ENCODE data around the gene FBLN1.
"Not testable (repeated sequence)": the region's sequence is repeated elsewhere in the genome, so short reads cannot be mapped to it uniquely, and the experiment has no call there.

Gene FBLN1, protein sequence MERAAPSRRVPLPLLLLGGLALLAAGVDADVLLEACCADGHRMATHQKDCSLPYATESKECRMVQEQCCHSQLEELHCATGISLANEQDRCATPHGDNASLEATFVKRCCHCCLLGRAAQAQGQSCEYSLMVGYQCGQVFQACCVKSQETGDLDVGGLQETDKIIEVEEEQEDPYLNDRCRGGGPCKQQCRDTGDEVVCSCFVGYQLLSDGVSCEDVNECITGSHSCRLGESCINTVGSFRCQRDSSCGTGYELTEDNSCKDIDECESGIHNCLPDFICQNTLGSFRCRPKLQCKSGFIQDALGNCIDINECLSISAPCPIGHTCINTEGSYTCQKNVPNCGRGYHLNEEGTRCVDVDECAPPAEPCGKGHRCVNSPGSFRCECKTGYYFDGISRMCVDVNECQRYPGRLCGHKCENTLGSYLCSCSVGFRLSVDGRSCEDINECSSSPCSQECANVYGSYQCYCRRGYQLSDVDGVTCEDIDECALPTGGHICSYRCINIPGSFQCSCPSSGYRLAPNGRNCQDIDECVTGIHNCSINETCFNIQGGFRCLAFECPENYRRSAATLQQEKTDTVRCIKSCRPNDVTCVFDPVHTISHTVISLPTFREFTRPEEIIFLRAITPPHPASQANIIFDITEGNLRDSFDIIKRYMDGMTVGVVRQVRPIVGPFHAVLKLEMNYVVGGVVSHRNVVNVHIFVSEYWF

DNA sequence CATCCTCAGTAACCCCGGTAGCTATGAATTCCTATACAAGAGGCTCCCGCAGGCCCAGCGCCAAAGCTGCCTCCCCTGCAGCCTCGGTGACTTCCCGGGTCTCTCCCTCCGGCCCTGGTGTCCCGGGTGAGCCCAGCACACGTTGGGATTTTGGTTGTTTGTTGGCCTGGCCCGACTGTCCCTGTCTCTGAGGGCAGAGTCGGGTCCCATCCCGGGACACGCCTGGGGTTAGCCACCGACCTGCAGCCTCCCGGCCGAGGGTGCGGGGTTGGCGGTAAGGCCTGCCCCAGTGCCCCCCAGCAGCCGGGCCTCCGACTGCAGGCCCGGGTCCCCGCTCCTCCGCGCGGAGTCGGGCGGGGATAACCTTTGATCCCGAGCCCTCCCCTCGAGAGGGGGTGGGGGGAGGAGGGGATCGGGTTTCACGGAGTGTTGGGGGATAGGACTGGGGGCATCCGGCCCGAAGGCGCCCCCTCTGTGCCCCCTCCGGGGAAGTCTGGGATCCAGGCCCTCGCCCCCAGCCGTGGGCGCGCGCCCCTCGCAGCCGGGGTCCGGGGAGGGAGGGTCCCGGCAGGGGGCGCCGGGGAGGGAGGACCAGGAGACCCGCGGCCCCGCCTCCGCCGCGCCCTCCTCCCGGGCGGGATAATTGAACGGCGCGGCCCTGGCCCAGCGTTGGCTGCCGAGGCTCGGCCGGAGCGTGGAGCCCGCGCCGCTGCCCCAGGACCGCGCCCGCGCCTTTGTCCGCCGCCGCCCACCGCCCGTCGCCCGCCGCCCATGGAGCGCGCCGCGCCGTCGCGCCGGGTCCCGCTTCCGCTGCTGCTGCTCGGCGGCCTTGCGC lies at the start of gene FBLN1:
TSS of gene FBLN1 (plus strand) at position 669 of the 835 bp plus-strand sequence. CDS start at position 772, 103 bp downstream.
- no peak for DNase-seq

DNA sequence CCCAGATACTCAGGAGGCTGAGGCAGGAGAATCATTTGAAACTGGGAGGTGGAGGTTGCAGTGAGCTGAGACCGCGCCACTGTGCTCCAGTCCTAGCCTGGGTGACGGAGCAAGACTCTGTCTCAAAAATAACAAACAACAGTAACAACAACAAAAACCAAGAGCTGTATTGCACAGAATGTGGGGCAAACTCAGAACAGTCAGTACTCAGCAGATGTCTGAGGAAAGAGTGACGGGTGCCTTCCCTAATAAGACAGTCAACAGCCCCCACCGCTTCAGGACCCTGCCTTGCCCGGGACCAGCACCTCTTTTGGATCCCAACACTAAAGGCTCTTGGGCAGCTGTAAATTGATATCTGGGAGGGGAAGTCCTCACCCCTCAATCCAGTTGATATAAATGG lies 48.9 kb upstream of the FBLN1 start:
- no peak for DNase-seq

DNA sequence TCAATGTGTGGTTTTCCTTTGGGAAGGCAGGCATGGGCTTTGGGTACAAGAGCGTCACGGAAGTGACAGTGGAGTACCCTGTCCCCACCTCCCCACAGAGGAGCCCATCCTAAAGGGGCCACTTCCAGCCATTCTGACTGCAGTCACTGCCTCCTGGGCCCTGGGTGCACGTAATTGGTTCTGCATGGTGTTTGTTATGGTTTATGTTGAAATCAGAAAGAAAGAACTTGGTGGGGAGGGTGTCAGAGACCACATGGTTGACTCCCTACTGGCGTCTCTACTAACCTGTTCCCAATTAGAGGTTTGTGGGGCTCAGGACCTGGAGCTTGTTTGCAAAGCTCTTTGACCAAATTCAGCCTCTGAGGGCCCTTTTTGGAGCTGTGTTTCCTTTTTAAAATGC lies 48.4 kb upstream of the FBLN1 start:
- peak; percentile 90 for DNase-seq

DNA sequence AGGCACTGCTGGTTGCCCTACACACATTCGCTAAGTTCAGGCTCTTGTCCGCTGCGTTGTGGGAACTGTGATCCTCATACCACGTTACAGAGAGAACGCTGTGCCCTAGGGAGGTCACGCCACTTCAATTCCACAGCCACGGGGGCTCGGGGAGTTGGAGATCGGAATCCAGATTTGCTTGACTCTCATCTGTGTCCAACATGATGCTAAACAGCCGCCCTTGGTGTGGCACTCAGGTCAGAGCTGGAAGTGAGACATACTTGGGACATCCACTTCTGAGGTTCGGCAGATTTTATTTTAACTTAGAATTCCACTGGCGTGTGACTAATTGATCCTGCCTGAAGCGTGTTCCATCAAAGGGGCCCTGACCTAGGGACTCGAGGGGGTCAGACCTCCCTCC lies 47.5 kb upstream of the FBLN1 start:
- no peak for DNase-seq

DNA sequence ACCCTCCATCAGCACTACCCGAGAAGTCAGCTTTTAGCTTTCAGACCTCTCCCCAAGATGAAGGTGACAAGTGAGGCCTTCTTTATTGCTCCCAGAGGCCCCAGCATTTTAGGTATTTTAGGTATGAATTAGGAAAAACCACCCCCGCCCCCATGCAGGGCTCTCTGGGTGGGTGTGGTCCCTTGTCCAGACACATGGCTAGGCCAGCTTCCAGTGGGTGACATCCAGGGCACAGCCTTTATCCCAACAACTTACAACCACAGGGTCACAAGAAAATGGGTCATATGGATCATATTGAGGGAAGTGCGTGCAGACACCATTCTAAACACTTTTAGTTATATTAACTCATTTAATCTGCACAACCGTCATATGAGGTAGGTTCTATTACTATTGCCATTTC lies 47.1 kb upstream of the FBLN1 start:
- DNase-seq = no peak

DNA sequence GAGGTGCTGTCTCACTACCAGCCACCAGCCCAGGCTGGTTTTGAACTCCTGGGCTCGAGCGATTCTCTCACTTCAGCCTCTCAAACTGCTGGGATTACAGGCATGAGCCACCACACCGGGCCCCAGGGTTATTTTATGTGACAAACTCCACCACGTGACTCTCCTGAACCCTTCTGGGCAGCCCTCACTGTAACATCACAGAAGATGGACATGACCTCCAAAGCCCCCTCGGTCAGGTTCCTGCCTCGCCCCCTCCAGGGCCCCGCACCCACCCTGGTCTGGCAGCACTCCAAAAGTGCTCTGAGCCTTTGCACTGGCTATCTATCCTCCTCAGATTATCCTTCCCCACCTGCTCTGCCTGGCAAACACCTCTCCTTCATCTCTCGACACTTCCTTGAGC lies 45.9 kb upstream of the FBLN1 start:
- no peak for DNase-seq

DNA sequence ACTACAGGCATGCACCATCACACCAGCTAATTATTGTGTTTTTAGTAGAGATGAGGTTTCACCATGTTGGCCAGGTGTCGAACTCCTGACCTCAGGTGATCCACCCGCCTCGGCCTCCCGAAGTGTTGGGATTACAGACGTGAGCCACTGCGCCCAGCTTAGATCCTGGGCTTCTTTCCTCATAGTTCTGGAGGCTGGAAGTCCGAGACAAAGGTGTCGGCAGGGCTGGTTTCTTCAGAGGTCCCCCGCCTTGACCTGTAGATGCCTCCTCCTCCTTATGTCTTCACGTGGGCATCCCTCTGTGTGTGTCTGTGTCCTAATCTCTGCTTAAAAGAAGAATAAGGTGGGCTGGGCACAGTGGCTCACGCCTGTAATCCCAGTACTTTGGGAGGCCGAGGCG lies 44.2 kb upstream of the FBLN1 start:
- DNase-seq = no peak

DNA sequence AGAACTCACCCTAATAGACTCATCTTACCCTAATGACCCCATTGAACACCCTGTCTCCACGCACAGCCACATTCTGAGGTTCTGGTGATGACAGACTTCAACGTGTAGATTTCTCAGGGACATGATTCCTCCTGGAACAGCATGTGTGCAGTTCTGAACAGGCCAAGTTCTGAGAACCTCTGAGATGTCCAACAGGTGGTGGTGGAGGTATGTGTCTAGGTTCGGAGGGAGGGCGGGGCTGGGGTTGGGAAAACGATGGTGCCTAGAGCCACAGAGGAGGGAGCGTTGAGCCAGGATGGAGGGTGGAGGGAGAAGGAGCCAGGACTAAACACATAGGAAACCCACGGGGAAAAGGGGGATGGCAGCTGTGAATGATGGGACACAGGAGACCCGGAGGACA lies 43.4 kb upstream of the FBLN1 start:
- DNase-seq = no peak

DNA sequence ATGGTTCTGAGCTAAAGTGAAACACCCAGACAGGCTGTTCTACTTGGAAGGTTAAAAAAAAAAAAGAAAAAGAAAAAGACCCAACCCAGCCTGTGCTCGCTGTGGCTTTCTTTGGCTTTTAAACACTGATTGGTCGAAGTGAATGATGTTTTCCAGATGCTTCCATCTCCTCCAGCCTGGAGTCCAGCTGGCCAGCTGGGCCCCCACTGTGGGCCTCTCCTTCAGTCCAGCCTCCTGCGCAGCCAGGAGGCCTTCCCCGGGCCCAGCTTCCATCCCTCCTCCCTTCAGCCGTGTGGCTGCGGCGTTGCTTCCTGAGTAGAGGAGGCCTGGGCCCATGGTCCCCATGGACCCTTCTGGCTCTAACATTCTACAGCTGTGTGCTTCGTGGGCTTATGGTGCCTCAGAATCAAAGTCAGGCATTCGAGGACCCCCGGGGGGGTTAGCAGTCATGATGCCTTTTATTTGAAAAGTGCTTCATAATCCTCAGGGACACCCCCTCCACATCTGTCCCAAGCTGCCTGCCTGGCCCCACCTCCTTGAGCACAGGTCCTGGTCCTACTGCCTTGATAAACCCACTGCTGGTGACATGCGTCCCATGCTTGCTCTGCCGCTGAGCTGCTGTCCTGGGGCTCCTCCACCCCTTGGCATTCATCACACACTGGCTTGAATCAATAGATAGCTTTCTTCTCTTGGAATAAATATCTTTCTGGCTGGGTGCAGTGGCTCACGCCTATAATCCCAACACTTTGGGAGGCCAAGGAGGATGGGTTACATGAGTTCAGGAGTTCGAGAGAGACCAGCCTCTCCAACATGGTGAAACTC lies 42.2 kb upstream of the FBLN1 start:
- peak; percentile 91 for DNase-seq

DNA sequence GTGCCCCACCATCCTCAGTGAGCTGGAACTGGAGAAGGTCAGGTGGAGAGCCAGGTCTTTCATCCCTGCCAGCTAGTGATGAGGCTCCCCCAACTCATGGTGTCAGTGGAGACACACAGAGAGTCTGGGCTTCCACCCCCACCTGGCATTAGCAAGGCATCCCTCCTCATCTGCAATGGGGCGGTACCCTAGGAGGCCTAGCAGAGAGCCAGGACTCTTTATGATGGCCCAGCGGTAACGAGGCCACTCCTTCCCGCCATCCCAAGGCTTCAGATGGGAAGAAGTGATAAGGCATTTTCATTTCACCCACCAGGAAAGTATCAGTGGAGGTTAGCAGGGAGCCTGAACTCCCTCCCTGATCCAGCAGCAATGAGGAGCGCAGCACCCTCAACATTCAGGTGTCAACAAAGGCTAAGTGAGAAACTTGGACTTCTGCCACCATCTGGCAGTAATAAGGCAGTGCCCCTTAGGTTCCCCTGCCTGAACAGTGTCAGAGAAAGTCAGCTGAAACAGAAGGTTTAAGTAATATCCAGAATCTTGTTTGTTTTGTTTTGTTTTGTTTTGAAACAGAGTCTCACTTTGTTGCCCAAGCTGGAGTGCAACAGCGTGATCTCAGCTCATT lies 40.5 kb upstream of the FBLN1 start:
- DNase-seq = no peak

DNA sequence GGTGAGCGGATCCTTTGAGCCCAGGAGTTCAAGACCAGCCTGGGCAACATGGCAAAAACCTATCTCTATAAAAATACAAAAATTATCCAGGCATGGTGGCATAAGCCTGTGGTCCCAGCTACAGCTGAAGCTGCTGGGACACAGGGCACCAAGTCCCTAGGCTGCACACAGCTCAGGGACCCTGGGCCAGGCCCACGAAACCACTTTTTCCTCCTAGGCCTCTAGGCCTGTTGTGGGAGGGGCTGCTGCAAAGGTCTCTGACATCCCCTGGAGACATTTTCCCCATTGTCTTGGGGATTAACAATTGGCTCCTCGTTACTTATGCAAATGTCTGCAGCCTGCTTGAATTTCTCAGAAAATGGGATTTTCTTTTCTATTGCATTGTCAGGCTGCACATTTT lies 39.0 kb upstream of the FBLN1 start:
- DNase-seq = not testable (repeated sequence)

DNA sequence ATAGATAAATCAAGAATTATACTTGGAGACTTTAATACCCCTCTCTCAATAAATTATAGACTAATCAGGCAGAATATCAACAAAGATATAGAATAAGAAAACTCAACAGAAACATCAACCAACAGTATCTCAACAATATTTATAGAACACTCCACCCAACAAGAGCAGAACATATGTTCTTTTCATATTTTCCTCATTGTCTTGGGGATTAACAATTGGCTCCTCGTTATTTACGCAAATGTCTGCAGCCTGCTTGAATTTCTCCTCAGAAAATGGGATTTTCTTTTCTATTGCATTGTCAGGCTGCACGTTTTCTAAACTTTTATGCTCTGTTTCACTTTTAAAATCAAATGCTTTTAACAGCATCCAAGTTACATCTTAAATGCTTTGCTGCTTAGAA lies 37.0 kb upstream of the FBLN1 start:
- DNase-seq = no peak

DNA sequence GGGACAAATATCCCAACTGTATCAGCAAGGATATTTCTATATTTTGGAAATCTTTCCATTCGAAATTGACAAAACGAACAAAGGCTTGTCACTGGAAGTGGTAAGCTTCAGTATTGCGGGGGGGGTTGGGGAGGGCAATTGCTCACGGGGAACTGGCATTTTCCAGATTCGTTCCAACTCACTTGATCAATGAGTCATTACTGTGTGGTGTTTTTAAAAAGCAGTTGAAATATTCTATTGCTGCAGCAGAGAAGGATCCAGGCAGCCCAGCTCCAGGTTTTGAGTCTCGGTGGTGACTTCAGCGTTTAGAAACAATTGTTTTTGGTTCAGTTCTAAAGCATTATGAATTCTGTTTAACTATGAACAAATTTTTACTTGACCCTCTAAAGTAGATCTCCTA lies 33.8 kb upstream of the FBLN1 start:
- DNase-seq = peak; percentile 64

DNA sequence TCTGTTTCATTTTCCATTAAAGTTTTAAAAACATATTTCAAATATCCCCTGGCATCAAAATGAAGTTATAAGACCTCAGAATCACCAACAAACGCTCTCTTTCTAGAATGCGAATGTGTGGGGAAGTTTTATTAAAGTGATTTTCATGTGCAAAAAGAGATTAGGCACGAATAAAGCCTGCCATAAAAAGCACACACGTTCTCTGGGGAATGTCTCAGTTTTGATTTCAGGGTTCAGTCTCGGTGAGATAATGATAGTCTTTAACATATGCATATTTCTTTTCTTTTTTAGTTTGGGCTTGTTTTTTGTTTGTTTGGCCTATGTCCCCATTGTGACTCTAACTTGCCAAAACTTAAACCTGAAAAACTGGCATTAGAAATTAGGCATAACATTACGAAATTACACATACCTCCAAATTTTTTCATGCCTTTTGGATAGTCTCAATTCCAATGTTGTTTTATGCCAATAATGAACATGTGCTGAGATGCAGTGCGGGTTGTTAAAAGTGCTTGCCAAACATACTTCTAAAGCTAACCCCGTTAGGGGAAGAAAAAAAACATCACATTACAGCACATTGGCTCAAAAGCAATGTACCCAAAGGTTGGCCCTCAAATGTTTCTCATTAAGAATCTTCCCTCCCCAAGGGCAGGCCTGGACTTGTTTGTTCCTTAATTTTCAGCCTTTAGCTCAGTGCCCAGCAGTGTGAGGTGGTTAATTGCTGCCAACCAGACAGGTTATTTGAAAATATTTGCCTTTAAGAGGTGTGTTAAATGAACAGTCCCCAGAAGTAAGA lies 33.2 kb upstream of the FBLN1 start:
- DNase-seq = peak; percentile 69

DNA sequence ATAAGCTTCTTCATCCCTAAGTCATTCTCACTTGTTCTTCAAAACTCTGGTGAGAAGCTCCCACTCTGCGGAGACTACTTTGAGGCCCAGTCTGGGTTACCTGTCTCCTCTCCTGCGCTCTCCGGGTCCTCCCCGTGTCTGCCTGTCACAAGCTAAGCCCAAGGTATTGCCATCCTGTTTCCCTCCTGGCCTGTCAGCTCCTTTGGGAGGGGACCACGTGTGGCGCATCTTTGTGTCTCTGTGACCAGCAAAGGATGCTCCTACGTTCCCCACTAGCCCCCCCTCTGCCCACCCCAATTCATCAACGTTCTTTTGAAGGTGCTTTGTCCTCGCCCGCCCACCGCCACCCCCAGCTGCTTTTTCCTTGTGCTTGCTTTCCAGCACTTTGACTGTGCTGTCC lies 31.8 kb upstream of the FBLN1 start:
- DNase-seq = no peak

DNA sequence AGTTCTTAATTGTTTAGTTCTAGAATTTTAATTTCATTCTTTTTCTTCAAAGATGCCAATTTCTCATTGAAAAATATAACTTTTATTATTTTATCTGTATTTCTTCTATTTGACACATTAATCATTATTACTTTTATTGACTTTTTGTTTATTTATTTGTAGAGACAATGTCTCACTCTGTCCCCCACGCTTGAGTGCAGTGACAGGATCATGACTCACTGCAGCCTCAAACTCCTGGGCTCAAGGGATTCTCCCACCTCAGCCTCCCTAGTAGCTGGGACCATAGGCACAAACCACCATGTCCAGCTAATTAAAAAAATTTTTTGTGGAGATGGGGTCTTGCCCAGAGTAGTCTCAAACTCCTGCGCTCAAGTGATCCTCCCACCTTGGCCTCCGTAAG lies 30.3 kb upstream of the FBLN1 start:
- no peak for DNase-seq

DNA sequence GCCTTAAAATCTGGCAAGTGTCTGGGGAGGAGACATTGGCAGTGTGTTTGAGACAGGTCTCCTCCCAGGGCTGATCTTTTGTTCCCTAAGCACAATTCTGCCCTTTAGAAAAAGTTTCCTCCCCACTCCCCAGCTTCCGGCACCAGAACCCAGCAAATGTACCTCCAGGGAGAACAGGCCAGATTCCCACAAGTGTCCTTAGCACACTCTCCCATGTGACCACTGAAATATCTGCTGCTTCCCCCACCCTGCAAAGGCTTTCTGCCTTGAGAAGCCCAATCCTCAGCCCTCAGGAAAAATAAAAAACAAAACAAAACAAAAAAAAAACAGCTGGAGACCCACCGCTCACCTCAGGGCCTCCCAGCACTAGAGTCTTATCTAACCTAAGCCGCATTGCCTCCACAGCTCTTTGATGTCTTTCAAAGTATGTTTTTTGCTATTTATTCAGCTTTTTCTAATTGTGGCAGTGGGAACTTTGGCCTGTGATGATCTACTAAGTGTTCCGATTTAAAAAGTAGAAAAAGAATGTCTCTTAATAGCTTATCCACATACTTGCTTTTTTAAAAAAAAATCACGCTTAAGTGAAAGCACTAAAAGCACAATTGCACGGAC lies 29.0 kb upstream of the FBLN1 start:
- no peak for DNase-seq

DNA sequence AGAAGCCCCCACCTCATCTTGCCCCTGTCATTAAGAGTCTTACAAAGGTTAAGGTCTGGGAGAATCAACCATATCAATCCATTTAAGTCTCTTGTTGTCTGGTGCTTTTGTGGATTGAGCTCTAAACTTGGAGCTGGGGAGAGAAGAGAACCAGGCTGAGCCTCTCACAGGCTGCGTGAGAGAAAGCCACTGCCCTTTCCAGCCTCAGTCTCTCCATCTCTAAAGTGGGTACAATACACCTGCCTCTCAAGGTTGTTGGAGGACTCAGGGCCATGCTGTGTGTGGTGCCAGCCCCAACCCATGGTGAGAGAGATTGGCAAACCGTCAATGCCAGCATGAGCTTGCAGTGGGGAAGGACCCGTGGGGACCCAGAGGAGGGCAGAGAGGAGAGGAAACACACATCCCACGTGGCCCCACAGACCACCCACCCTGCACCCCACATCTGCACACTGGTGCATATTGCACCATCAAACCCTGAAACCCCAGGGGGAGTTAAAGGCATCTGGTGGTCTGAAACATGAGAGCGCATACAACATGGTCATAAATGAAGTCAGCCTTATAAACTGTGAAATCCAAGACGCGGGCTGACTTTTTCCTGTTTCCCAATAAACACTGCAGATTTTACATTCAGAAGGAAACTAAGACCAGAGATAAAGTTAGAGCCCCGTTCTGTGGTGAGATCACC lies 27.5 kb upstream of the FBLN1 start:
- DNase-seq = peak; percentile 72

DNA sequence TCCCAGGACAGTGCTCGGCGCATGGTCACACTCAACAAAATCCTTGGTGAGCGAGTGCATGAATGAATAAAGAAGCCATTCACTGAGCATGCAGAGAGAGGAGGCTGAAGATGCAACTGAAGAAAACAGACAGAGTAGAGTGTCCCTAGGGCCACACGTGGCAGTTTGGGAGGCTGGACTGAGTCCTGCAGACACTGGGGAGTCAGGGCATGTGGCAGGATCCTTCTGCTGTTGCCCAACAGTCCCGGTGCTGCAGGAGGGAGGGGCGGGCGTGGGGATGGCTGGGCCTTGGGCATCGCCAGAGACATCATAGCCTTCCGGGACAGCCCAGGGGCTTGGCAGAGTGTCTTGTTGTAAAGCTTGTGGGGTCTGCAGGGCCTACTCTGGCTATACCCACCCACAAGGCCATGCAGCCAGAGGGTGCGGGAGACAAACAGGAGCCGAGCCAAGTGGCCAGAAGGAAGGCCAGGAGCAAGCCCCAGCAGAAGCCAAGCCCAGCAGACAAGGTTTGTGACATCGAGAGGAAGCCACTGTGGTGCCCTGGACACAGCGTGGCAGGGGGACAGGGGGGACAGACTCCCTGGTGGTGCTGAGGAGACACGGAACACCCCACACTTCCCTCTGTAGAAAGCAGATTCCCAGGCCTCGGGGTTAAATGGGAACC lies 26.7 kb upstream of the FBLN1 start:
- no peak for DNase-seq

DNA sequence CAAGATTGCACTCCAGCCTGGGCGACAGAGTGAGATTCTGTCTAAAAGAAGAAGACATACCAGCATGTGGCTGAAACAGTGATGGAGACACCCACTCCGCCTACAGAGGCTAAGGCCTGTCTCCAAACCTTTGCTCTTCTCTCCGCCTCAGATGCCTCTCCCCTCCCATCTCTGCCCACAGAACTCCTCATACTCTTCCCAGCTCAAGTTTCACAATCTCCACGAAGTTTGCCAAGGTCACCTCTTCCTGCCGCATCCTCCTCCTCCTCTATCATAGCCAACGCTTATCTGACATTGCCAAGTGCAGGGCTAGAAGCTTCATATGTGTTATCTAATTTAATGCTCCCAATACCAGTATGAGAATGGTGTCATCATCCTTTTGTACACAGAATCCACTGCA lies 25.9 kb upstream of the FBLN1 start:
- DNase-seq = no peak

Measured in fibroblast of upper back skin (primary cell).